AG20443 (cell line): ENCODE measurements around the gene RHBDD1.

ENCODE experiments used
- DNase-seq: peaks from one replicate; pipeline ENCODE4 v3.0.0; 2012; ENCODE audit warnings: low spot score, mixed read lengths

Gene RHBDD1

GRCh38 chr2:226845386-226846116 is 9.7 kb downstream of the RHBDD1 start:
- no peak for DNase-seq

- no peak for DNase-seq
Measured at GRCh38 chr2:226847090-226847489, 11.2 kb downstream of the RHBDD1 start.

GRCh38 chr2:226847511-226847910 is 11.7 kb downstream of the RHBDD1 start:
- no peak for DNase-seq

GRCh38 chr2:226849349-226849748 is 13.5 kb downstream of the RHBDD1 start:
- DNase-seq, result no peak

- DNase-seq, result no peak
Measured at GRCh38 chr2:226850024-226850423, 14.2 kb downstream of the RHBDD1 start.

GRCh38 chr2:226855787-226856186 is 19.9 kb downstream of the RHBDD1 start:
- DNase-seq, result no peak

- DNase-seq, result no peak
Measured at GRCh38 chr2:226860087-226860486, 24.2 kb downstream of the RHBDD1 start.

GRCh38 chr2:226862623-226863022 is 26.8 kb downstream of the RHBDD1 start:
- DNase-seq, result no peak

- DNase-seq, result no peak
Measured at GRCh38 chr2:226865273-226865672, 29.4 kb downstream of the RHBDD1 start.

- DNase-seq, result no peak
Measured at GRCh38 chr2:226865710-226866109, 29.9 kb downstream of the RHBDD1 start.

GRCh38 chr2:226868331-226869162 is 32.7 kb downstream of the RHBDD1 start:
- DNase-seq, result no peak

GRCh38 chr2:226869371-226869770 is 33.5 kb downstream of the RHBDD1 start:
- peak; percentile 29 for DNase-seq

- DNase-seq, result no peak
Measured at GRCh38 chr2:226873051-226873620, 37.3 kb downstream of the RHBDD1 start.

GRCh38 chr2:226873826-226874225 is 38.0 kb downstream of the RHBDD1 start:
- DNase-seq, result no peak

GRCh38 chr2:226874749-226875148 is 38.9 kb downstream of the RHBDD1 start:
- no peak for DNase-seq

- DNase-seq, result no peak
Measured at GRCh38 chr2:226875438-226876225, 39.8 kb downstream of the RHBDD1 start.

- DNase-seq, result no peak
Measured at GRCh38 chr2:226877491-226877890, 41.6 kb downstream of the RHBDD1 start.

- DNase-seq, result no peak
Measured at GRCh38 chr2:226881287-226881686, 45.4 kb downstream of the RHBDD1 start.

GRCh38 chr2:226882606-226883005 is 46.8 kb downstream of the RHBDD1 start:
- DNase-seq, result no peak

- DNase-seq, result no peak
Measured at GRCh38 chr2:226883296-226883795, 47.5 kb downstream of the RHBDD1 start.

GRCh38 chr2:226884166-226884565 is 48.3 kb downstream of the RHBDD1 start:
- no peak for DNase-seq
